ENCODE results near the gene ETNPPL. TPM values are rescaled to one million over a fixed set of nuclear protein-coding genes. Genes with fewer than 3 reads are reported as not detected.
A peak's percentile ranks its signal among the peaks of the same experiment; 100 is the strongest.

ETNPPL gene
- total and polyA plus RNA-seq, 2 of the 13 experiments (the other 11 are each of a cell fraction or from before 2014, with no cell fraction given), result 1.4 to 6.0 TPM

DNA sequence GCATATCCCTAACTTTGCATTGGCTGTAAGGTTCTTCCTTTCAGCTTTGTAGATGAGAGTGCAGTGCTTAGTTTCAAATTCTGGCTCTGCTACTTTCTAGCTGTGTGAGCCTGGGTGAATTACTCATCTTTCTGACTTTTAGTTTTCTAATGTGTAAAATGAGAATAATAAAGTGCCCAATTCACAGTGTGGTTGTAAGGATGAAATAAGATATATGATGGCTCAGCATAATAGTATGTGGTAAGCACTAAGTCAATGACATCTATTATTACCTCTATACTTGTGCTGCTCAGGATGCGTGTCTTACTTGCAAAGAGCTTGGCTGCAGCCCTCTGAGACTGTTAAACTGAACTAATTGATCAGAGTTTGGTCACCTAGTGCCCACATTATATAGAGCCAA lies 30.6 kb upstream of the ETNPPL start:
- no peaks in the 10 kb centered on the region for H3K4me1 ChIP-seq (ENCODE audit: insufficient read depth, low read length)
- no peak overlapping the region for H3K9ac ChIP-seq (ENCODE audit: insufficient read depth, low read depth, low read length)
- no peaks in the 10 kb centered on the region for H3K27me3 ChIP-seq (ENCODE audit: control insufficient read depth in 1 of 2, insufficient read depth in 2 of 2, low read length in 2 of 2)
- ChIA-PET CTCF (ENCODE audit: low intra/inter-chr PET ratio, low total read pairs) (no interaction called here), POLR2A (no interaction called here)
- ATAC-seq (no peak), DNase-seq (ENCODE audit: low spot score) (no peak), FAIRE-seq (no peak)
- no TSS peak for BruUV-seq (replicated peaks)
- in situ Hi-C loops (cut with HindIII; ENCODE audit: extremely low pct_ligation_motif_present, low pct_unique_long_range_greater_than_20kb) (no loop called here), intact Hi-C loops (cut with micrococcal nuclease; ENCODE audit: unreplicated experiment) (no loop called here)
- no peak overlapping the region for H3K27ac ChIP-seq (ENCODE audit: extremely low read length, insufficient read depth, low read length)
- no peak overlapping the region for H3K4me2 ChIP-seq (ENCODE audit: low read depth, low read length)
- no peaks in the 10 kb centered on the region for H3K36me3 ChIP-seq (replicated peaks in 1 of 2; ENCODE audit: control insufficient read depth in 1 of 2, insufficient read depth in 2 of 2, low read length in 2 of 2)
- WGBS (ENCODE audit: low lambda C conversion rate), result 11% methylated on average over 1 of the region's 1 CpG
- no peak overlapping the region for H3K4me3 ChIP-seq (replicated peaks in 1 of 3; ENCODE audit: insufficient read depth in 1 of 3, low read depth in 2 of 3, low read length in 3 of 3)
- TF ChIP-seq FOSL1 (CRISPR knock-in tag; IDR thresholded peaks at IDR 0.05; ENCODE audit: borderline replicate concordance), result no peak
- TF ChIP-seq NFYC (CRISPR knock-in tag; IDR thresholded peaks at IDR 0.05), result no peak
- no peak for TF ChIP-seq SSRP1 (CRISPR knock-in tag; IDR thresholded peaks at IDR 0.05)
- TF ChIP-seq MAFK (conservative IDR thresholded peaks at IDR 0.05 in 1 of 2, IDR thresholded peaks at IDR 0.05 in 1 of 2; ENCODE audit: low read length in 2 of 2), result peak; percentile 70 to 84; a peak in 3 of 4 replicates
- peak; percentile 74 for TF ChIP-seq MAFF (IDR thresholded peaks at IDR 0.05; ENCODE audit: low read depth, low read length)
- no peak for TF ChIP-seq ELF3 (CRISPR knock-in tag; IDR thresholded peaks at IDR 0.05)
- no peak for TF ChIP-seq BCLAF1 (IDR thresholded peaks at IDR 0.05)
- TF ChIP-seq ETV6 (CRISPR knock-in tag; conservative IDR thresholded peaks at IDR 0.05), result no peak
- TF ChIP-seq, protein P1, sequence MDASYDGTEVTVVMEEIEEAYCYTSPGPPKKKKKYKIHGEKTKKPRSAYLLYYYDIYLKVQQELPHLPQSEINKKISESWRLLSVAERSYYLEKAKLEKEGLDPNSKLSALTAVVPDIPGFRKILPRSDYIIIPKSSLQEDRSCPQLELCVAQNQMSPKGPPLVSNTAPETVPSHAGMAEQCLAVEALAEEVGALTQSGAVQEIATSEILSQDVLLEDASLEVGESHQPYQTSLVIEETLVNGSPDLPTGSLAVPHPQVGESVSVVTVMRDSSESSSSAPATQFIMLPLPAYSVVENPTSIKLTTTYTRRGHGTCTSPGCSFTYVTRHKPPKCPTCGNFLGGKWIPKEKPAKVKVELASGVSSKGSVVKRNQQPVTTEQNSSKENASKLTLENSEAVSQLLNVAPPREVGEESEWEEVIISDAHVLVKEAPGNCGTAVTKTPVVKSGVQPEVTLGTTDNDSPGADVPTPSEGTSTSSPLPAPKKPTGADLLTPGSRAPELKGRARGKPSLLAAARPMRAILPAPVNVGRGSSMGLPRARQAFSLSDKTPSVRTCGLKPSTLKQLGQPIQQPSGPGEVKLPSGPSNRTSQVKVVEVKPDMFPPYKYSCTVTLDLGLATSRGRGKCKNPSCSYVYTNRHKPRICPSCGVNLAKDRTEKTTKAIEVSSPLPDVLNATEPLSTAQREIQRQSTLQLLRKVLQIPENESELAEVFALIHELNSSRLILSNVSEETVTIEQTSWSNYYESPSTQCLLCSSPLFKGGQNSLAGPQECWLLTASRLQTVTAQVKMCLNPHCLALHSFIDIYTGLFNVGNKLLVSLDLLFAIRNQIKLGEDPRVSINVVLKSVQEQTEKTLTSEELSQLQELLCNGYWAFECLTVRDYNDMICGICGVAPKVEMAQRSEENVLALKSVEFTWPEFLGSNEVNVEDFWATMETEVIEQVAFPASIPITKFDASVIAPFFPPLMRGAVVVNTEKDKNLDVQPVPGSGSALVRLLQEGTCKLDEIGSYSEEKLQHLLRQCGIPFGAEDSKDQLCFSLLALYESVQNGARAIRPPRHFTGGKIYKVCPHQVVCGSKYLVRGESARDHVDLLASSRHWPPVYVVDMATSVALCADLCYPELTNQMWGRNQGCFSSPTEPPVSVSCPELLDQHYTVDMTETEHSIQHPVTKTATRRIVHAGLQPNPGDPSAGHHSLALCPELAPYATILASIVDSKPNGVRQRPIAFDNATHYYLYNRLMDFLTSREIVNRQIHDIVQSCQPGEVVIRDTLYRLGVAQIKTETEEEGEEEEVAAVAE (CRISPR knock-in tag; IDR thresholded peaks at IDR 0.05; ENCODE audit: borderline replicate concordance), result no peak
- H2AFZ ChIP-seq (ENCODE audit: low read length), result no peak overlapping the region
- H3K9me3 ChIP-seq (ENCODE audit: low read length), result no peaks in the 10 kb centered on the region
- H4K20me1 ChIP-seq (ENCODE audit: insufficient read depth, low read length), result no peaks in the 10 kb centered on the region
- H3K79me2 ChIP-seq (ENCODE audit: insufficient read depth, low read length), result no peaks in the 10 kb centered on the region

Measured in HepG2 (cell line).